Measurements from ENCODE around the gene SPEF2. TPM values are rescaled to one million over a fixed set of nuclear protein-coding genes. Genes with fewer than 3 reads are reported as not detected.

The SPEF2 gene
- total RNA-seq, 2 experiments from 2014 or later, result 10.6 to 13.0 TPM

DNA sequence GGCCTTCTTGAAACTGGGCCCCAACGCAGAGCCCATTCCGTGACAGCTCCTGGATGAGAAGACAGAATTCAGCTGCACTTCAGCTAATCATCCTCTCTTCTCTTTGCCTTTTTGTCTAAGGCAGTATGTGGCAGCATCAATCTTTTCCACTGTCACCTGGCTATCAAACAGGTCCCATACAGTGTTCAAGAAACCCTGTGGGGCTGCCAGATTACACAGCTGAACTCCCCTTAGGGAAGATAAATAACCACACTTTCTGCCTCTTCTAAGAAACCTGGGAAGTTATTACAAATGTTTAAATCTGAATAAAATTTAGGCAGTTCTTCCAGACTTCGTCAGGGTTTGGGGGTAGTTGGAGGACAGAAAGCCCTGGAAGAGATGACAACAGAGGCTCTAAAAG is 61.0 kb downstream of the SPEF2 start:
- H3K36me3 Mint-ChIP-seq, result peaks cover 2% of the 10 kb centered on the region
- no peaks in the 10 kb centered on the region for H3K9me3 Mint-ChIP-seq
- H3K27ac Mint-ChIP-seq, result no peak overlapping the region
- ChIA-PET CTCF (interaction anchor here (1.5 kb wide), 1 partner anchor 27 kb away, joined by 4 read pairs; no protein-coding TSS in a partner anchor), POLR2A (no interaction called here)
- intact Hi-C loops (cut with micrococcal nuclease), result no loop called here
- no peak for DNase-seq
- H3K4me1 Mint-ChIP-seq (ENCODE audit: low read depth), result peaks cover 22% of the 10 kb centered on the region
- H3K27me3 Mint-ChIP-seq, result no peaks in the 10 kb centered on the region
- H3K4me3 Mint-ChIP-seq, result no peak overlapping the region

DNA sequence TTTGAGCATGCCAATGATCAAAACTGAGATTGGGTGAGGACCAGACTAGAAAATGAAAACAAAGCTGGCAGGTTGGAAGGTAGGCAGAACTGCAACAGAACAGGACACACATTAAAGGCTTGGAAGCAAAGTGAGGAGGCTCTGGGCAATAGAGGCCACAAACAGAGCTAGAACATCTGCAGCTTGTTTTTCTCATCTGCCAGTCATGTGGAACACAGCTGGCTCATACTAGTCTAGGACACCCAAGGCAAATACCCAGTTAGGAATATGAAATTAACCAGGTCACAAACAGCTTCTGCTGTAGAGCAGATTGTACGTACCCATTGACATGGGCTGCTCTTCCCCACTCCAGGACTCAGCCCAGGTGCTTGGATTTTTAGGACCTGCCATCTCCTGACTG is 61.7 kb downstream of the SPEF2 start:
- ChIA-PET CTCF (interaction anchor here (1.0 to 1.5 kb wide), 2 partner anchors 28 to 96 kb away, joined by 3 to 4 read pairs; no protein-coding TSS in a partner anchor), POLR2A (no interaction called here)
- intact Hi-C loops (cut with micrococcal nuclease), result no loop called here
- H3K27me3 Mint-ChIP-seq, result no peaks in the 10 kb centered on the region
- peaks cover 17% of the 10 kb centered on the region for H3K4me1 Mint-ChIP-seq (ENCODE audit: low read depth)
- H3K27ac Mint-ChIP-seq, result no peak overlapping the region
- no peak overlapping the region for H3K4me3 Mint-ChIP-seq
- peaks cover 2% of the 10 kb centered on the region for H3K36me3 Mint-ChIP-seq
- no peak for DNase-seq
- H3K9me3 Mint-ChIP-seq, result no peaks in the 10 kb centered on the region

DNA sequence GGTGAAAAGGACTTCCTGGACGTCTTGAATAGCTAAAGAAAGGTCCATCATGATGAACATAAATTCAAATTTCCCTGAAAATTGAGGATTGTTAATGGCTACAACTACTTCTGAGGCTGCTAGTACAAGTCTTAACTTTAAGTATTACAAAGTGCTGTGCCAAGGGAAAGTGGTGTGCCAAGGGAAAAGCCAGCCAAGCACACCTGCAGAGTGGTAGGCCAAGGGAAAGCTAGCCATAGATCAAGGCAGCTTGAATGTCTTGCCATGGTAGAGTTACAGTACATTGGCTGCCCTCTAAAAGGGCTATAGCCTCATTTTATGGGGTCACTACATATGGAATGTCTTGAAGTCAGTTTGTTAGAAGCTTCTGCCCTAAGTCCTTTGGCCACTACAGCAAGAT is 64.2 kb downstream of the SPEF2 start:
- ChIA-PET POLR2A (no interaction called here), CTCF (no interaction called here)
- intact Hi-C loops (cut with micrococcal nuclease), result no loop called here

DNA sequence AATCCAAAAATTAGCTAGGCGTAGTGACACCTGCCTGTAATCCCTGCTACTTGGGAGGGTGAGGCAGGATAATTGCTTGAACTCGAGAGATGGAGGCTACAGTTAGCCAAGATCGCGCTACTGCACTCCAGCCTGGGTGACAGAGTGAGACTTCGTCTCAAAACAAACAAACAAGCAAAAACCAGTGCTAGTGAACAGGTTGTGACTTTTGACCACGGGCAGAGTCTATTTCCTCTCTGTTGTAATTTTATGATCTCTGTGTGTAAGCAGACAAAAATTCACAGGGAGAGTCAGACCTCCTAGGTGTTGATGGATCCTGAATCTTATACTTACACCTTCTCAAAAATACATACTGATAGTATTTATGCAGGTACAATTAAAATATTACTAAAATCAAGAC is 65.8 kb downstream of the SPEF2 start:
- POLR2A ChIA-PET, result no interaction called here
- intact Hi-C loops (cut with micrococcal nuclease), result no loop called here
- no peak overlapping the region for H3K27ac Mint-ChIP-seq
- CTCF ChIA-PET, result no interaction called here
- H3K27me3 Mint-ChIP-seq, result no peaks in the 10 kb centered on the region
- peaks cover 12% of the 10 kb centered on the region for H3K4me1 Mint-ChIP-seq (ENCODE audit: low read depth)
- no peaks in the 10 kb centered on the region for H3K9me3 Mint-ChIP-seq
- H3K36me3 Mint-ChIP-seq, result no peaks in the 10 kb centered on the region
- no peak overlapping the region for H3K4me3 Mint-ChIP-seq
- no peak for DNase-seq

More for the DNA sequence above, 64.2 kb downstream of the SPEF2 start:
- Mint-ChIP-seq H3K9me3 (no peaks in the 10 kb centered on the region), H3K4me1 (ENCODE audit: low read depth) (peaks cover 12% of the 10 kb centered on the region), H3K36me3 (no peaks in the 10 kb centered on the region), H3K27ac (no peak overlapping the region), H3K4me3 (no peak overlapping the region), H3K27me3 (no peaks in the 10 kb centered on the region)
- no peak for DNase-seq

DNA sequence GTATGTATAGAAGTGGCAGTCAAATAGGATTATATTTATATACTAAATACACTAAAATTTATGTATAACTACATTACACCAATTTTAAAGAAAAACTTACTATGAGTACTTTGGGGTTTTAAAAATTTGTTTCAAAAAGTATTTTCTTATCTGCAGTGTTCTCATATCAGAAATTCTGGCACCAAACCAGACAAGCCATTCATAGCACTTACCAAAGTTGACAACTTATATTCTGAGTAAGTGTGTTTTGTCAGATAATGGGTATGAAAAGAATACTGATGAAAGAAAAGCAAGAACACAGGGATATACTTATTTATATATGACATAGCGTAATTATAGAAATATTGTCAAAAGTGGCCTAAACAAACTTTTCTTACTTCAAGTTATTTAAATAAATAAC is 67.5 kb downstream of the SPEF2 start:
- ChIA-PET CTCF (no interaction called here), POLR2A (no interaction called here)
- Mint-ChIP-seq H3K9me3 (no peaks in the 10 kb centered on the region), H3K4me1 (ENCODE audit: low read depth) (no peaks in the 10 kb centered on the region), H3K27ac (no peak overlapping the region), H3K27me3 (no peaks in the 10 kb centered on the region), H3K36me3 (no peaks in the 10 kb centered on the region), H3K4me3 (no peak overlapping the region)
- DNase-seq, result no peak
- intact Hi-C loops (cut with micrococcal nuclease), result no loop called here

DNA sequence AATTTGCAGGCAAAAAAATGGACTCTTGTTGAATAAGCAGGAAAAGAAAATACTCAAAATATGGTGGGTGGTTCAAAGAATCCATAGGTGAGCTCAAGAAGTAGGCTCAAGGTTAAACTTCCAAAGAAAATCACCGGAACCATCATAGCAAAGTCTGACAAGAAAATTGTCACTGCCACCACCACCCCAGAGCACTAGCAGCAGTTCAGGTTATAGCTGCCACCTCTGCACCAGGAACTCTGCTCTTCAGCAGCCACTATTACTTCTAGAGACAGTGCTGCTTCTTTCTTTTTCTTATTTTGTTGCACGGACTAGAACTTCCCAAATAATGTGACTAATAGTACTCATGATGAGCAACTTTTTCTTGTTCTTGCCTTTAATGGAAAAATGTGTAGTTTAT is 70.3 kb downstream of the SPEF2 start:
- POLR2A ChIA-PET, result no interaction called here
- no peak for DNase-seq
- Mint-ChIP-seq H3K27ac (no peak overlapping the region), H3K4me3 (no peak overlapping the region), H3K9me3 (no peaks in the 10 kb centered on the region), H3K4me1 (ENCODE audit: low read depth) (no peaks in the 10 kb centered on the region), H3K36me3 (peaks cover 3% of the 10 kb centered on the region), H3K27me3 (no peaks in the 10 kb centered on the region)
- CTCF ChIA-PET, result interaction anchor here (0.5 kb wide), 1 partner anchor 18 kb away, joined by 3 read pairs; no protein-coding TSS in a partner anchor
- intact Hi-C loops (cut with micrococcal nuclease), result no loop called here

DNA sequence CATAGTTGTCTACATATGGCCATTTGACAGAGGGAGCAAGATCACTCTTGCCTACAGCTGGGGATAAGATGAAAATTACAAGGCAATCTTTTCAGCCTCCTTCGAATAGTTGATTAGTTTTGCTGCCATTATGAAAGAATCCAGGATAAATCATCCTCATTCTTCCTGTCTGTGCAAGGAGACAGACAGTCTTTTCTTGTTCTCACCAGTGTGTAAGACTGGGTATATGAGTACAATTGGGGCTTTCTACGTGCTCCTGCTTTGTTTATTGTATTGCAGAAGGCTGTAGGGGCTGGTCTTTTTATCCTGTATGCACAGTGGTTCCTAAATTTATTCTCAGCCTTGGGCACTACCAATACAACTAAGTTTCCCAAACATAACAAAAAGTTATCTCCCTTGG is 76.8 kb downstream of the SPEF2 start:
- no peaks in the 10 kb centered on the region for H3K9me3 Mint-ChIP-seq

DNA sequence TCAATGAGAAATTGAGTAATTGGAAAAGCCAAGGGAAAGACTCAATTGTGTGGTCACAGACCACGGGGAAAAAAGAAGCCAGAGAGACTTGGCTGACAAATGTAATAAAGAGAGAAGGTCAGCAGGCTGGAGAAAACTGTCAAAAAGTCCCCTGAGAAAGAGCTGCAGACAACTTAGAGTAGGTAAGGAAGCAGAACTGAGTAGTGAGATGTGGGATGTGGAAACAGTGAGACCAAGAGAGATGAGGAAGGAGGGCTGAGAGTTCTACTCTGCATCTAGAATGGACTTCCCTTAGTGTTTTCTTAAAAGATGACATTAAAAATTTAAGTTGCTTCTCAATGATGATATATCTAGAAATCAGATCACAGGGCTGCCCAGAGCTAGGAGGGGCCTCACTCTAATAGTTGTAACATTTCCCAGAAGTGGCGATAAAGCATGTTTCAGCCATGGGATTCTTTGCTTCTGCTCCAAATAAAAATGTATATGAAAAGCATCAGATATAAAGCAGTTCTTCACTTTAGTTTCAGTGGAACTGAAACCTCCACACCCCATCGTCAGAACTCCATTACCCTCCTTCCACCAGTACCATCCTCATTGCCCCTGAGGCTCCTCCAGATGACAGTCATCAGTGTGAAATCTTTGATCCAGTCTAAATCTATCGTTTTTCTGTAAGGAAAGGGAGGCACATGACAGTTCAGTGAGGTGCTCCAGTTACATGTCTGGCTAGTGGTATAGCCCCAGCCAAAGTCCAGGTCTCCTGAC is 80.6 kb downstream of the SPEF2 start:
- Mint-ChIP-seq H3K9me3 (no peaks in the 10 kb centered on the region), H3K4me1 (ENCODE audit: low read depth) (no peaks in the 10 kb centered on the region), H3K4me3 (no peak overlapping the region), H3K36me3 (peaks cover 3% of the 10 kb centered on the region), H3K27me3 (no peaks in the 10 kb centered on the region), H3K27ac (no peak overlapping the region)
- ChIA-PET POLR2A (no interaction called here), CTCF (interaction anchor here (0.9 to 1.1 kb wide), 2 partner anchors 80 to 227 kb away, joined by 3 to 4 read pairs; no protein-coding TSS in a partner anchor)
- no peak for DNase-seq
- intact Hi-C loops (cut with micrococcal nuclease), result no loop called here

More for the DNA sequence above, 76.8 kb downstream of the SPEF2 start:
- ChIA-PET POLR2A (no interaction called here), CTCF (no interaction called here)
- Mint-ChIP-seq H3K4me1 (ENCODE audit: low read depth) (no peaks in the 10 kb centered on the region), H3K36me3 (peaks cover 5% of the 10 kb centered on the region), H3K4me3 (no peak overlapping the region), H3K27me3 (no peaks in the 10 kb centered on the region), H3K27ac (no peak overlapping the region)
- intact Hi-C loops (cut with micrococcal nuclease), result no loop called here
- DNase-seq, result no peak

DNA sequence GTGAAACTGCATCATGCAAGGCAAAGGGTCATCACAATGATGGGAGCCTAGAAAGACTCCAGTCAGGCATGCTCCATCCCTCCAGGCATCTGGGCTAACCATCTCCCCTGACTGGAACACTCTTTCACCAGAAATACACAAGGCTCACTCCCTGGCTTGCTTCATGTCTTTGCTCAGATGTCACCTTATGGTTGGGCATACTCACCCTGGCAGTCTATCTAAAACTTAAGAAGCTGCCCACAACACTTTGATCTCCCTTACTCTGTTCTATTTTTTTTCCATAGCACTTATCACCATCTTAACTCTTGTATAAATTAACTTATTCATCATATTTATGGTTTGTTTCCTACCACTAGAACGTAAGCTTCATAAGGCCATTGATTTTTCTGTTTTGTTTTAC is 90.0 kb downstream of the SPEF2 start:
- Mint-ChIP-seq H3K36me3 (no peaks in the 10 kb centered on the region), H3K27me3 (no peaks in the 10 kb centered on the region), H3K4me1 (ENCODE audit: low read depth) (no peaks in the 10 kb centered on the region), H3K27ac (no peak overlapping the region), H3K4me3 (no peak overlapping the region), H3K9me3 (no peaks in the 10 kb centered on the region)
- CTCF ChIA-PET, result no interaction called here
- POLR2A ChIA-PET, result no interaction called here
- DNase-seq, result no peak
- intact Hi-C loops (cut with micrococcal nuclease), result no loop called here

DNA sequence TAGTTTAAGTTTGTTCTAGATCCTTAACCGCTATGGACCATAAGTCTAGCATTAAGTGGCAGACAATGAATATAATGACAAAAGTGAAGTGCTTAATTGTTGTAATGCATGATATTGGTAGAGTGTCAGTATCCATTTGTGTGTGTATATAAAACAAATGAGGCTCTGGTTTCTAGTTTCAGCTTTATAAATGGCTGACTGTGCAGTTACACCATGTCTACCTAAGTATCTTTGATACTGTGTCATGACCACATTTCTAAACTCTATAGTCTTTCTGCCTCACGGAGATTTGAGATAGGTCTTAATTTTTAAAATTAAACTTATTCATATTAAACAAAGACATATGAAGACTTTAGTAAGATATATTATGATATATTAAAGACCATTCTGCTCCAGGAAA is 92.0 kb downstream of the SPEF2 start:
- intact Hi-C loops (cut with micrococcal nuclease), result no loop called here
- H3K4me3 Mint-ChIP-seq, result no peak overlapping the region
- ChIA-PET CTCF (no interaction called here), POLR2A (no interaction called here)
- DNase-seq, result no peak
- H3K27me3 Mint-ChIP-seq, result no peaks in the 10 kb centered on the region
- H3K36me3 Mint-ChIP-seq, result no peaks in the 10 kb centered on the region
- H3K4me1 Mint-ChIP-seq (ENCODE audit: low read depth), result no peaks in the 10 kb centered on the region
- H3K9me3 Mint-ChIP-seq, result no peaks in the 10 kb centered on the region
- H3K27ac Mint-ChIP-seq, result no peak overlapping the region

DNA sequence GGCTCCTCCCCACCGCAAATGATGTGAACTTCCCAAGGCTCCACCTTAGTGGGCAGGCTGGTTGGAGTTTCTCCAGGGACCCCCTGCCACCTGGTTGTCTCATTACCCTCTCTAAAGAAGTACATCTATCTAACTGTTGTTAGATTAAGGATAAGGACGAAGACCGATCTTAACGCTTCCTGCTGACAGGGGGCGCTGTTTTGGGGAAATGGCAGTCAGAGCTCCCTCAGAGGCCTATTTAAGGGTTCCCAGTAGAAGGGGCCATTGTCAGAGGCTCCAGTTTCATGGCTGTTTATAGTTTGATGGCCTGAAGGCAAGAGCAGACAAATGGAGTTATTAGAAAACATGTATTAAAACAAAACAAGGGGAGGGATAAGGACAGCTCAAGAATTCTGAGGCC is 100.1 kb downstream of the SPEF2 start:
- peaks cover 7% of the 10 kb centered on the region for H3K36me3 Mint-ChIP-seq
- H3K27ac Mint-ChIP-seq, result no peak overlapping the region
- H3K4me1 Mint-ChIP-seq (ENCODE audit: low read depth), result no peaks in the 10 kb centered on the region
- no peak for DNase-seq
- no peak overlapping the region for H3K4me3 Mint-ChIP-seq
- CTCF ChIA-PET, result no interaction called here
- POLR2A ChIA-PET, result no interaction called here
- H3K9me3 Mint-ChIP-seq, result no peaks in the 10 kb centered on the region
- no peaks in the 10 kb centered on the region for H3K27me3 Mint-ChIP-seq
- intact Hi-C loops (cut with micrococcal nuclease), result no loop called here

DNA sequence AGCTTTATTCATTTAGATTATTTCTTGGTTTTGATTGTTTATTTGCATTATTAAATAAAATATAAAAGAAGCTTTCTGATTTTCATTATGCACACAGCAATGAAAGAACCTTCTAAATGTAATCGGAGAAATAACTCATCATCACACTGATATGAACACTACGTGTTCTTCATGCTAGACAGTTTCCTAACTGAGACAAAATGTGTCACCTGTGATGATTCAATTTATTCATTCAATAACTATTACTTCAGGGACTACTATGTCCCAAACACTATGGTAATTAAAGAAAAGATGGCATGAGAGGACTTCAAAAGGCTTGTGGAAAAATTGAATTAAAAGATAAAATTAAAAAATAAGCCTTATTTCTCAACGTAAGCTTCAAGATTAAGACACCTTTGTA is 118.1 kb downstream of the SPEF2 start:
- Mint-ChIP-seq H3K4me3 (no peak overlapping the region), H3K27me3 (no peaks in the 10 kb centered on the region), H3K9me3 (peaks cover 17% of the 10 kb centered on the region), H3K4me1 (ENCODE audit: low read depth) (peaks cover 43% of the 10 kb centered on the region), H3K36me3 (peaks cover 11% of the 10 kb centered on the region), H3K27ac (no peak overlapping the region)
- DNase-seq, result no peak
- ChIA-PET POLR2A (interaction anchor here (0.9 kb wide), 1 partner anchor 45 kb away, joined by 3 read pairs; no protein-coding TSS in a partner anchor), CTCF (interaction anchor here (1.0 to 1.9 kb wide), 3 partner anchors 84 to 191 kb away, joined by 3 to 4 read pairs (median 4); no protein-coding TSS in a partner anchor)
- intact Hi-C loops (cut with micrococcal nuclease), result loop anchor here (1.0 to 5.0 kb wide), 6 partner anchors 39 to 118 kb away; partner anchors contain the start of gene SPEF2

DNA sequence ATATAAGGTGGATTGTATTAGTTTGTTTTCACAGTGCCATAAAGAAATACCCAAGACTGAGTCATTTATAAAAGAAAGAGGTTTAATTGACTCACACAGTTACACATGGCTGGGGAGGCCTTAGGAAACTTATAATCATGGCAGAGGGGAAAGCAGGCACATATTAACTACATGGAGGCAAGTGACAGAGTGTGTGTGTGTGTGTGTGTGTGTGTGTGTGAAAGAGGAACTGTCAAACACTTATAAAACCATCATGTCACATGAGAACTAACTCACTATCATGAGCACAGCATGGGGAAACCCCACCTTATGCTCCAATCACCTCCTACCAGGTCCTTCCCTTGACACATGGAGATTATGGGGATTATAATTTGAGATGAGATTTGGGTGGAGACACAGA is 118.6 kb downstream of the SPEF2 start:
- peaks cover 11% of the 10 kb centered on the region for H3K36me3 Mint-ChIP-seq
- peaks cover 17% of the 10 kb centered on the region for H3K9me3 Mint-ChIP-seq
- ChIA-PET POLR2A (no interaction called here), CTCF (interaction anchor here (0.6 to 1.9 kb wide), 3 partner anchors 27 to 190 kb away, joined by 4 read pairs; no protein-coding TSS in a partner anchor)
- H3K27me3 Mint-ChIP-seq, result no peaks in the 10 kb centered on the region
- peaks cover 47% of the 10 kb centered on the region for H3K4me1 Mint-ChIP-seq (ENCODE audit: low read depth)
- intact Hi-C loops (cut with micrococcal nuclease), result loop anchor here (1.0 to 5.0 kb wide), 5 partner anchors 68 to 119 kb away; partner anchors contain the start of gene SPEF2
- peak; percentile 68 for DNase-seq
- H3K27ac Mint-ChIP-seq, result peak overlapping the region; percentile 77
- no peak overlapping the region for H3K4me3 Mint-ChIP-seq

Data from activated CD4-positive, alpha-beta memory T cell treated with anti-CD3 and anti-CD28 coated beads for 36 hours (primary cell).